OCI-LY1 (cell line): ENCODE data around the gene TNFRSF21.

Experiments
- H2AFZ ChIP-seq: fragments of 200-600 bp; sonication (generic), shearing (Covaris generic); 2 replicates; pipeline ENCODE4 v1.6.0; 2014; ENCODE audit warnings: antibody characterized with exemption, mild to moderate bottlenecking, low read length
- H3F3A ChIP-seq: fragments of 200-600 bp; sonication (generic), shearing (Covaris generic); 2 replicates; pipeline ENCODE4 v1.6.0; 2014; ENCODE audit warnings: mild to moderate bottlenecking, antibody characterized with exemption, low read length, moderate library complexity; ENCODE audit not compliant: insufficient read depth
- H3K27ac ChIP-seq: fragments of 200-600 bp; sonication (generic); 2 replicates; pipeline ENCODE4 v1.5.1; 2014; ENCODE audit warnings: low read length, mixed run types, mild to moderate bottlenecking, low read depth; ENCODE audit not compliant: poor library complexity, severe bottlenecking
- H3K27me3 ChIP-seq: fragments of 200-600 bp; sonication (generic); 2 replicates; pipeline ENCODE4 v1.6.0; 2014; ENCODE audit warnings: antibody characterized with exemption, mild to moderate bottlenecking, low read length, moderate library complexity; ENCODE audit not compliant: insufficient read depth
- H3K36me3 ChIP-seq: fragments of 200-600 bp; sonication (generic); 2 replicates; pipeline ENCODE4 v1.6.1; 2014; ENCODE audit warnings: mild to moderate bottlenecking, antibody characterized with exemption, low read length, moderate library complexity, mixed read lengths; ENCODE audit not compliant: insufficient read depth
- H3K4me1 ChIP-seq: fragments of 200-600 bp; sonication (generic); 2 replicates; pipeline ENCODE4 v1.5.1; 2014; ENCODE audit warnings: mild to moderate bottlenecking, low read length, moderate library complexity; ENCODE audit not compliant: insufficient read depth, severe bottlenecking
- H3K4me2 ChIP-seq: fragments of 200-600 bp; sonication (generic), shearing (Covaris generic); 2 replicates; pipeline ENCODE4 v1.6.1; 2014; ENCODE audit warnings: low read length
- H3K4me3 ChIP-seq: fragments of 200-600 bp; sonication (generic); 2 replicates; pipeline ENCODE4 v1.5.1; 2014; ENCODE audit warnings: low read length, low read depth, mild to moderate bottlenecking, mixed read lengths; ENCODE audit not compliant: poor library complexity, severe bottlenecking
- H3K79me2 ChIP-seq: fragments of 200-600 bp; shearing (Covaris generic); 2 replicates; pipeline ENCODE4 v1.6.1; 2016; ENCODE audit warnings: mixed run types, low read length, mixed read lengths; ENCODE audit not compliant: insufficient read depth
- H3K9ac ChIP-seq: fragments of 200-600 bp; sonication (generic), shearing (Covaris generic); 2 replicates; pipeline ENCODE4 v1.6.1; 2014; ENCODE audit warnings: mild to moderate bottlenecking, low read length, mixed read lengths
- H3K9me2 ChIP-seq: fragments of 200-600 bp; sonication (generic), shearing (Covaris generic); 2 replicates; pipeline ENCODE4 v1.6.1; 2014; ENCODE audit warnings: low read depth, mild to moderate bottlenecking, low read length, mixed read lengths
- H3K9me3 ChIP-seq: fragments of 200-600 bp; shearing (Covaris generic); 2 replicates; pipeline ENCODE4 v1.6.1; 2014; ENCODE audit warnings: low read length, mixed read lengths
- H4K20me1 ChIP-seq: fragments of 200-600 bp; sonication (generic), shearing (Covaris generic); 2 replicates; pipeline ENCODE4 v1.6.0; 2016; ENCODE audit warnings: mild to moderate bottlenecking, low read length; ENCODE audit not compliant: insufficient read depth
- CTCF ChIP-seq: fragments of 200-600 bp; sonication (generic), shearing (Covaris generic); IDR thresholded peaks from 2 replicates; pipeline ENCODE4 v1.5.1; 2017; ENCODE audit warnings: mild to moderate bottlenecking, antibody characterized with exemption, low read length, moderate library complexity, mixed read lengths
- EZH2 ChIP-seq: fragments of 200-600 bp; sonication (generic), shearing (Covaris generic); IDR thresholded peaks from 2 replicates; pipeline ENCODE4 v1.8.0; 2017; ENCODE audit warnings: borderline replicate concordance, mixed run types, mild to moderate bottlenecking, antibody characterized with exemption, low read length, moderate library complexity, mixed read lengths

TNFRSF21 gene

DNA sequence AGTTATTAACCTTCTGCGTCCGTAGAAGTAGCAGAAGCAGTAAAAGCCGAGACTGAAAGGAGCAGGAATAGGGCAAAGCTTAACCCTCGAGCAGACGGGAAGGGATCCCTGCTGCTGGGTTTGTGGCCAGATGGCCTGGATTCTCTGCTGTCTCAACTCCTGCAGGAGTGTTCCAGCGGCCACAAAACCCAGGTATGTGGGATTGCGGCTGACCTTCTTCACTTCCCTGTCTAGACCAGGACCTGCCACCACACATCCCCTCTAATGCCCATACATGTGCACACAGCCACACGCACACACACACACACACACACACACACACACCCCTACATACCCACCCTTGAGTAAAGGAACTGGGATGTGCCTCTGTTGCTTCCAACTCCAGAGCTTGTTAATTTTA lies 33.1 kb upstream of the TNFRSF21 start:
- Histone ChIP-seq H3K4me2 (no peak overlapping the region), H3K4me3 (no peak overlapping the region), H3K9me2 (no peaks in the 10 kb centered on the region), H3K4me1 (no peaks in the 10 kb centered on the region), H2AFZ (no peak overlapping the region), H4K20me1 (no peaks in the 10 kb centered on the region), H3K9me3 (no peaks in the 10 kb centered on the region), H3K9ac (no peak overlapping the region), H3F3A (no peaks in the 10 kb centered on the region), H3K79me2 (no peaks in the 10 kb centered on the region), H3K27me3 (no peaks in the 10 kb centered on the region), H3K27ac (no peak overlapping the region), H3K36me3 (no peaks in the 10 kb centered on the region)
- TF ChIP-seq EZH2 (no peak), CTCF (no peak)

GRCh38 chr6:47337519-47337918 lies 27.8 kb upstream of the TNFRSF21 start:
- no peaks in the 10 kb centered on the region for H3K27me3 ChIP-seq
- H3K9me3 ChIP-seq, result no peaks in the 10 kb centered on the region
- no peak for TF ChIP-seq CTCF
- no peak for TF ChIP-seq EZH2
- no peaks in the 10 kb centered on the region for H3K36me3 ChIP-seq
- no peaks in the 10 kb centered on the region for H4K20me1 ChIP-seq
- no peak overlapping the region for H3K4me2 ChIP-seq
- H3F3A ChIP-seq, result no peaks in the 10 kb centered on the region
- no peak overlapping the region for H2AFZ ChIP-seq
- no peak overlapping the region for H3K4me3 ChIP-seq
- no peaks in the 10 kb centered on the region for H3K9me2 ChIP-seq
- H3K79me2 ChIP-seq, result no peaks in the 10 kb centered on the region
- H3K4me1 ChIP-seq, result peaks cover 11% of the 10 kb centered on the region
- no peak overlapping the region for H3K27ac ChIP-seq
- no peak overlapping the region for H3K9ac ChIP-seq

- Histone ChIP-seq H3F3A (no peaks in the 10 kb centered on the region), H3K27me3 (no peaks in the 10 kb centered on the region), H3K4me2 (no peak overlapping the region), H3K4me3 (no peak overlapping the region), H3K36me3 (no peaks in the 10 kb centered on the region), H3K9ac (no peak overlapping the region), H4K20me1 (no peaks in the 10 kb centered on the region), H3K9me3 (no peaks in the 10 kb centered on the region), H3K9me2 (no peaks in the 10 kb centered on the region), H2AFZ (no peak overlapping the region), H3K4me1 (peaks cover 11% of the 10 kb centered on the region), H3K27ac (no peak overlapping the region), H3K79me2 (no peaks in the 10 kb centered on the region)
- TF ChIP-seq EZH2, result no peak
- TF ChIP-seq CTCF, result no peak
These were observed 26.6 kb upstream of the TNFRSF21 start for GRCh38 chr6:47336334-47336733.
